KBM-7 (cell line): ENCODE measurements around the gene PCDH17.

ENCODE experiments used
- DNase-seq: peaks from one replicate; pipeline ENCODE4 v3.0.0-alpha.2; 2015
- in situ Hi-C: fragments of 300-500 bp; cut with MboI; formaldehyde crosslinking; loops from 2 replicates; pipeline ENCODE4 v1.14.3; 2020; ENCODE audit warnings: low sequenced_read_pairs, low pct_unique_long_range_greater_than_20kb, mixed read lengths

The PCDH17 gene, protein sequence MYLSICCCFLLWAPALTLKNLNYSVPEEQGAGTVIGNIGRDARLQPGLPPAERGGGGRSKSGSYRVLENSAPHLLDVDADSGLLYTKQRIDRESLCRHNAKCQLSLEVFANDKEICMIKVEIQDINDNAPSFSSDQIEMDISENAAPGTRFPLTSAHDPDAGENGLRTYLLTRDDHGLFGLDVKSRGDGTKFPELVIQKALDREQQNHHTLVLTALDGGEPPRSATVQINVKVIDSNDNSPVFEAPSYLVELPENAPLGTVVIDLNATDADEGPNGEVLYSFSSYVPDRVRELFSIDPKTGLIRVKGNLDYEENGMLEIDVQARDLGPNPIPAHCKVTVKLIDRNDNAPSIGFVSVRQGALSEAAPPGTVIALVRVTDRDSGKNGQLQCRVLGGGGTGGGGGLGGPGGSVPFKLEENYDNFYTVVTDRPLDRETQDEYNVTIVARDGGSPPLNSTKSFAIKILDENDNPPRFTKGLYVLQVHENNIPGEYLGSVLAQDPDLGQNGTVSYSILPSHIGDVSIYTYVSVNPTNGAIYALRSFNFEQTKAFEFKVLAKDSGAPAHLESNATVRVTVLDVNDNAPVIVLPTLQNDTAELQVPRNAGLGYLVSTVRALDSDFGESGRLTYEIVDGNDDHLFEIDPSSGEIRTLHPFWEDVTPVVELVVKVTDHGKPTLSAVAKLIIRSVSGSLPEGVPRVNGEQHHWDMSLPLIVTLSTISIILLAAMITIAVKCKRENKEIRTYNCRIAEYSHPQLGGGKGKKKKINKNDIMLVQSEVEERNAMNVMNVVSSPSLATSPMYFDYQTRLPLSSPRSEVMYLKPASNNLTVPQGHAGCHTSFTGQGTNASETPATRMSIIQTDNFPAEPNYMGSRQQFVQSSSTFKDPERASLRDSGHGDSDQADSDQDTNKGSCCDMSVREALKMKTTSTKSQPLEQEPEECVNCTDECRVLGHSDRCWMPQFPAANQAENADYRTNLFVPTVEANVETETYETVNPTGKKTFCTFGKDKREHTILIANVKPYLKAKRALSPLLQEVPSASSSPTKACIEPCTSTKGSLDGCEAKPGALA (N-terminal part only)

DNA sequence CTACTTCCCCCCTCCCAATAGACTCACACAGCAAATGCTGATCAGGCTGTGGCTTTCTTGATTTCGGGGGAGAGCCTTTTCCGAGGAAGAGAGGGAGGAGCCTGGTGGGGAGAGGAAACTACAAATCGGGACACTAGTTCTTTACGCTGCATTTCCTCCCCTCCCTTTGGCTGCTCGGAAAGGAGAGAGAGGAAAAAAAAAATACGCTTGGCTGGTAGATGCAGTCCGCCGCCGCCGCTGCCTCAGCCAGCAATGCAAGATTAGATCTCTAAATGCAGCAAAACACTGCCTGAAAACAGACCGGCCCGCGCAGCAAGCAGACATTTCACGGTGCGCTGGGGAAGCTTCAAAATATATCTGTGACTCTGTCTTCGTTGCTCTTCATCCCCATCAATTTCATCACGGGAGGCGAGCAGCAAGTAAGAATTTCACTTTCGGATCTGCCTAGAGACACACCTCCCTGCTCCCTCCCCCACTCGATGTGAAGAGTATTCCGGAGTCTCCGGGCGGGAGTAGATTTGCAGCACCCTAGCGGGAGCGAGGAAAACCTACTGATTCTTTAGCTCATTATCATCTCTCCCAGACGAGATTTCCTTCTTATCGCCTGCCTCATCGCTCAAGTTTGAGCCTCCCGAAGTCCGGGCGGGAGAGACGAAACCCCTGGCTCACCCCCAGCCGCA lies at the start of gene PCDH17:
Gene PCDH17, plus strand, starts transcription at position 149 of the 680 bp plus-strand sequence. CDS start 803 bp downstream, outside the sequence.
- in situ Hi-C loops = no loop called here
- DNase-seq = peak; percentile 33

DNA sequence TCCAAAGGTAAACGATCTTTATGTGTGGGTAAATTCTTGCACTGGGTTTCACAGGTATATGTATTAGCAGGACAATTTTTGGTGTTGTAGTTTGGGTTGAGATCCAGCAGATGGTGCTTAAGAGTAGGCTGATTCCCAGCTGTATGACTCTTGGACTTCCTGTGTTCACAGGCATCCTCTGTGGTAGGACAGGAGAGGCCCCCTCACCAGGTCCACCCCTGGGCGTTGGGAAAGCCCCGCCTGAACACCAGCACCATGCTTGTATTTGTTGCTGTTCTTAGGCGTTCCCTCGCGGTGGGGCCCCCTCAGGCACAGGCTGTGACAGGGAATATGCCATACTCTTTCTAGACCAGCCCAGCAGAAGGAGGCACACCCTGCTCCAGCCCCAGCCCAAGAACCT lies 49.5 kb upstream of the PCDH17 start:
- in situ Hi-C loops = no loop called here
- no peak for DNase-seq

DNA sequence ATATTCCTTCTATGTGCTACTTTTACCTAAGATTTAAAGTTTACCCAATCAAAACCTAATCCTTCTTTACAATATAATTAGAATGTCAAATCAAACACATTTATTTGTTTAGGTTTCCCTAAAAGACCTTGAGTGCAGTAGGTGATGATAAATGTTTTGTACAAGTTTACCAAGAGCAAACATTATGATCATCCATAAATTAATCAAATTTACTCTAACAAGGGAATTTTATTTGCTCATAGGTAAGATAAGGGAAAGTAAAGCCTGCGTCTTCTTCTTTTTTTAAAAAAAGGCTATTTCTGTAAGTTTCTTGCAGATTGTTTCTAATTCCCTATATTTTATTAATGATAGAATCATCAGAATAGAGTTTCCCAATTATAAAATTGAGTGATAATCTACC lies 48.0 kb upstream of the PCDH17 start:
- no peak for DNase-seq
- in situ Hi-C loops = no loop called here

DNA sequence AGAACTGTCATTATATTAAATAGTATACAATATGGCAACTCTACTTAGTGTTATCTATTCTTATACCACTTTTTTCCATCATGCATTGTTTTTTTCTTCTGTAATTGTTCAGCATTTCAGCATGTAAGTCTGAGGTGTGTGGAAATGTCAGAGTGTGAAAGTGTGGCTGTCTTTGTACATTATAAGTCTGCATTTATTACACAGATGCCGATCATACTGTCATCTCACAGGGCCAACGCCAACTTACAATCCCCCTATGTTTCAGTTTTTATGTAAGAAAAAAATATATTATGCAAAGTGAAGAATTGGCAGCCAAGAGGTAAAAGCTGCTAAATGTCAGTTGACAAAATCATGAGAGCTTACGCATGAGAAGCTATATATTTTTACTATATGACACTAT lies 42.9 kb upstream of the PCDH17 start:
- in situ Hi-C loops = no loop called here
- no peak for DNase-seq

DNA sequence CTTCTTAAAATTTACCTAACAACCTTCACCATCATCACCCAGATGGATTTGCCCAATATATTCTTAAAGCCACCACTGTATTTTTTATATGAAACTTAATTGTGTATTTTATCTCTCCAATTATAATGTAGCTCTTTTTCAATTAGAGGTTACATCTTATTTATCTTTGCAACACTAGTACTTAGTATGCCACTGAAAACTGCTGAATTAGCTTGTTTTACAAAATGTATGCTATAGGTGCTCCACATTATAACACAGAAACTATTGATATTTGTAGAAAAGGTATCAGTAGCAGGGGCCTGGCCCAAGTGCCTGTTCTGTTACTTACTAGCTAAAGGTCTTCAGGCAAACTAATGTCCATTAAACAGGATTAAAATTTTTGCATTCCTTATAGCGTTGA lies 35.8 kb upstream of the PCDH17 start:
- in situ Hi-C loops = no loop called here
- no peak for DNase-seq

DNA sequence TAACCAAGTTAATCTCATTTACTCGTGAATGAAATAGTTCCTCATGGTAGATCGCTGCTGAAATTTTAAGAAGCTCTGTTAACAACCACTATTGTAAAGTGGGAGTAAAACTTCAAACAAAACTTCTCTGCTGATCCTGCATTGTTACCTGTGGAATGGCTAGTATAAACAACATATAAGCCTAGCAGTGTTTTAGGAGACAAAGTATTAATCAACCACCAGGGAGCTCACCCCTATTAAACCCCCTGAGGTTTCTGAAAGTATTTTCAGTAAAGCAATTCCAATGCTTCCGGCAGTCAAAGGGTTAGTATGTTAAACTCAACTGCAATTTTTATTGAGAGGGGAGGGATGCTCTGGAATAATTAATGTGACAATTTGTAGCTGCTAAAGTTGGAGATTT lies 30.0 kb upstream of the PCDH17 start:
- no peak for DNase-seq
- in situ Hi-C loops = no loop called here

DNA sequence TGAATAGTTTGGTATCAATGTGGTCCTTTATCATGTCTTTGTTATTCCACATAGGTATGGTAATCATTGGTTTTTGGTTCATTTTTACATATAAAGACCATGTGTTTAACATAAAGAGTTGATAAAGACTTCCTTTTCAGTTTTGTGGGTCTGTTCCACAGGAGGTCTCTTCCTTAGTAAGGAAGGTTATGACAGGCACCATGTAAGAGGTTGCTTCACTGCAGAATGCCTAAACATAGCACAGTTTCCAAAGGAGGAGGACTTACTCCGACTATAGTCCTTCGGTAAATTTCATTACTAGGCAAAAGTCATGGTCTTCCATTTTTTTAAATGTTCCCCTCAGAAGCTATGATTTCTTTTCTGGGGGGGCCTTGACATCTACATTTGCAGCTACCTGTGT lies 27.1 kb upstream of the PCDH17 start:
- DNase-seq = no peak
- in situ Hi-C loops = no loop called here

DNA sequence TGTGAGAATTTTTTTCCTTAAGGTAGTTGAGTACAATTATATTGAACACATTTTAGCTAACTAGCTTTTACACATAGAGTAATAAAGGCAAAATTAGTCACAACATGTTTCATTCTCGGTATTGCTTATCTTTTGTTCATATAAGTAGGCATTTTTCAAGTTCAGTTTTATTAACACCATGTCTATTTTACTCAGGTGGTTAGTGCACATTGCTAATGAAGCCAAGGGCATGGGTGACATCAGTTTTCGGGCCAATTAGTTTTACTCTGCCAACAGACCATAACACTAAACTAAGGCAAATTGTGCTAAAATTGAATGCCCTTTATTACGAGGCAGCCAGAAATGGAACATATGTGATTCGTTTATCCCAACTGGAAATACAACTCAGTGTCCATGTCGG lies 19.6 kb upstream of the PCDH17 start:
- in situ Hi-C loops = no loop called here

DNA sequence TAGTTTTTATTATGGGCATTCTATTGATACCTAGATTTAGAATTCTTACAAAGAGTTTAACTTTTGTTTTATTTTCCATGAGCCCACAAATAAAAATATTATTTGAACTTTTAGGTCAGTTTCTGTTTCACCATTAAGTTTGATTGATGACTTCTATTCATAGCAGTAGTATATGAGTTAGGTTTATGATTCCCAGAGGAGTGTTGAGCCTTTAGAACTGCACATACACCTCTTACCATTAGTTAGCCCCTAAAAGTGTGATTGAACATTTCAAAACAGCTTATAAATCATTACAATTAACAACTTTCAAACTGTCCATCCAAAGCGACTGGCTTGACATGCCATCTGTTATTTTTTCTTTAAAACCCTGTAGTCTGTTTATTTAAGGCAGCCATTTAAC lies 19.0 kb upstream of the PCDH17 start:
- in situ Hi-C loops = no loop called here
- no peak for DNase-seq

More for the DNA sequence above, 19.6 kb upstream of the PCDH17 start:
- no peak for DNase-seq

DNA sequence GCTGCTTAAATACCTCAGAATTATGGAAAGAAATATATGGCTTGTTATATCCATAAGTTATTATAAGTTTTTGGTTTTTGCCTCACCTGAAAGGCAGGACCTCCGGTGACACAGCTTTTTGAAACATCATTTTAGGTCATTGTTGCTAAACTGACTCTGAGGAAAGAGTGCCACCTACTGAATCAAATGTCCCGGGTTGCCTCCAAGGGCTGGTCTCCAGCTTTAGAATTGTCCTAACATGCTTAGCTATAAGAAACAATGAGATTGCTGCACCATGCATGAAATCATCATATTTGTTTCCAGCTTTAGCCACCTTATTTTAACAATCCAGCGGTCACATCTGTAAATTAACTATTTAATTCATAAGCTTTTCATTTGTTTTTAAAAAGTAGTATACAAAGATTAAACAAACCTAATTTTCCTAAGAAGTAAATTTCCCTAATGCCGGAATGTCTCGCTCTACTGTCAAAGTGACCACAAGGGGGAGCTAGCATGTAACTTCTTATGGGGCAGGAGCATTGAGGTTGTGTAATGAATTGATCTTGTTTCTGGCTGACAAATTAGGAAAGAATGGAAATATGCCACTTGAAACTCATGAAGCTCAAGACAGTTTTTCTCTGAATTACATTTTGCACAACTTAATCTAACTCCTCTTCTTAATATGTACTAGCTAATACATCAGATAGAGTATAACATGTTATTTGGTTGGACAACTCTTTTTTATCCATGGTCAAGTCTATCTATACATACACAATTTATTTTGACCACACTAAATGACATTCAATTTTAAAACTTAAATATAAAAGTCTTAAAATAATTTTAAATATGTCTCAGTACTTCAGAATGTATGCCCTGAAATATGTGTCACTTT lies 6.7 kb upstream of the PCDH17 start:
- in situ Hi-C loops = no loop called here
- peak; percentile 65 for DNase-seq

DNA sequence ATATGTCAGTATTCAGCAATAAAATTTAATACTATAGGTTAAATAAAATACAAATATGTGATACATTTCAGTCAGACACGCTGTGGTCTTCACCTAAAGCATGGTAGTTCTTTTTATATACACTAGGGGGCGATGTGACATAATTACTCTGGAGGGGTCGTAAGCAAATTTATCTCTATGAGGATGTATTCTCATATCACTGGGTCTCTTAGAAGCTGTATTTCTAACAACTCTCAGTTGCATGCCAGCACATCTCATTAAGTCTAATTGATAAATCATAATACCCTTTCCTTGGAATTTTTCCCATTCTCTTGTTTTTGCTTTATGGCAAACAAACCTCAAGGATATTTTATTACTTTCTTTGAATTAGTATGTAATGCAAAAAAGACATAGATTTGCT lies 3.9 kb upstream of the PCDH17 start:
- in situ Hi-C loops = no loop called here
- DNase-seq = peak; percentile 44

DNA sequence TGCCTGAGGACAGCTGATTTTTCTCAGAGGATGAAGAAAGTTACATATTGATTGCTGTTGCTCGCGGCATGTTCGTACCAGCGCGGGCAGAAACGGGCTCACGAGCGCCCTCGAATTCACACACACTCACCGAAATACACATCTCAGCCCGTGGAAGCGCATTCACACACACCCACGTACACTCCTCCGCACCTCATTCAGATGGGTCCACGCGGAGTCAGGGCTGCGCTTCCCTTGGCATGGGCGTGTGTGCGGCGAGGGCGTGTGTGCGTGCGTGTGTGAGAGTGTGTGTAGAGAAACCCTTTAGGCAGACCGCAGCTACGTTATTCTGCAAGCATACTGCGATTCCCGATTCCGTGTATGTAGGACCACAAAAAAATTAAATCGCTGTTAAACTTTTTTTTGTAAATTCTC lies 2.1 kb upstream of the PCDH17 start:
- in situ Hi-C loops = no loop called here
- DNase-seq = no peak

DNA sequence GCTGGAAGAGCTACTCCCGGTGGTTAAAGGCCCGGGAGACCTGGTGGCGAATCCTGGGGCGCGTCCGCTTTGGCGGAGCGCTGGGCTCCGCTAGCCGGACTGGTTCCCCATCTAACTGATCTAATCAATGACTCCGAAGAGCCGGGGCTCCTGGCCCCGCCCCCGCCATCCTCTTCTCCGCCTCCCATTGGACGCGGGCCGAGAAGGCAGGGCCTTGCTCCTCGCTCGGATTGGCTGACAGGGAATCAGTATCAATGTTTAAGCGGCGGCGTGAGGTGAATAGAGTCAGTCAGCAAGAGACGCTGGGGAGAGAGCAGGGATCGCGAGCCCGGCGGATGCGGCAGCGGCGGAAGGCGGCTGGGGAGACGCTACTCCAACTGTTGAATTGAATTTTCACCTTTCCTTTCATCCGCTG lies 1.7 kb upstream of the PCDH17 start:
- peak; percentile 72 for DNase-seq
- in situ Hi-C loops = no loop called here

DNA sequence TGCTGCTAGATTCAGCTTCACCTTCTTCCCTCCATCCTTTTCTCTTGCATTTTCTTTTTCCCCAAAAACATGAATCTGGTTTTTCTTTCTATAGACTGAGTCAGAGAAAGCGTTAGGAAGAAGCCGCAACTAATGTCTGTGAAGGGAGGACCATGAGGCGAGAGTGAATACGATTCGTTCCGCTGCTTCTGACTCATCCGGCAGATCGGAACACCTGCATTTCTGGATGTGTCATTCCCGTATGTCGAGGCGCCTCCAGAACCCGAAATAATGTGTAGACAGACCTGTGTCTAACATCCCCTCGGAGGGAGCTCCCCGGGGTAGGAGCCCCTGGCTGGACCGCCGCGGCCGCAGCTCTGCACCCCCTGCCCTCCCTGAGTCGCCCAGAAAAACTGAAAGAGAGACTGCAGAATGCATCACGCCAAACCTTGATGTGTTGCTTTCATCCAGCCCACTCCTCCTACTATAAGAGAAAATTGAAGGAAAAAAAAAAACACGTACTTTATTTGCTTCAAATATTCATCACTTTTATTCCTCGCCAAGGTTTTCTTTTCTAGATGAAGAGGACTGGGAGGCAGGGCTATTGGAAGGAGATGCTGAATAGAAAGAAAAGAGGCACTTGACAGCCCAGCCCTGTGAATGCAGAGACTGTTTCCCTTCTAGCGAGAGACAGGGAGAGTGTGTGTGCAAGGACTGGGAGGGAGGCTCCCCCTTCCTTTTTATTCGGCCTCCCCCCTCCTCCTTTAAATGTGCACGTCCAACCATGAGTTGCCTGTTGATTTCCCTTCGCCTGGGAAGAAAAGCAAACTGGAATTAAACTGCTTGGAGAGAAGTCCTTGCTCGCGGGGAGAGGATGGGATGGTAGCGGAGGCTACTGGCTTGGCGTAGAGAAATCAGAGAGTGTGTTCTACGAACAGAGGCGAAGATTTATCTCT lies 616 bp upstream of the PCDH17 start:
- in situ Hi-C loops = no loop called here
- no peak for DNase-seq

DNA sequence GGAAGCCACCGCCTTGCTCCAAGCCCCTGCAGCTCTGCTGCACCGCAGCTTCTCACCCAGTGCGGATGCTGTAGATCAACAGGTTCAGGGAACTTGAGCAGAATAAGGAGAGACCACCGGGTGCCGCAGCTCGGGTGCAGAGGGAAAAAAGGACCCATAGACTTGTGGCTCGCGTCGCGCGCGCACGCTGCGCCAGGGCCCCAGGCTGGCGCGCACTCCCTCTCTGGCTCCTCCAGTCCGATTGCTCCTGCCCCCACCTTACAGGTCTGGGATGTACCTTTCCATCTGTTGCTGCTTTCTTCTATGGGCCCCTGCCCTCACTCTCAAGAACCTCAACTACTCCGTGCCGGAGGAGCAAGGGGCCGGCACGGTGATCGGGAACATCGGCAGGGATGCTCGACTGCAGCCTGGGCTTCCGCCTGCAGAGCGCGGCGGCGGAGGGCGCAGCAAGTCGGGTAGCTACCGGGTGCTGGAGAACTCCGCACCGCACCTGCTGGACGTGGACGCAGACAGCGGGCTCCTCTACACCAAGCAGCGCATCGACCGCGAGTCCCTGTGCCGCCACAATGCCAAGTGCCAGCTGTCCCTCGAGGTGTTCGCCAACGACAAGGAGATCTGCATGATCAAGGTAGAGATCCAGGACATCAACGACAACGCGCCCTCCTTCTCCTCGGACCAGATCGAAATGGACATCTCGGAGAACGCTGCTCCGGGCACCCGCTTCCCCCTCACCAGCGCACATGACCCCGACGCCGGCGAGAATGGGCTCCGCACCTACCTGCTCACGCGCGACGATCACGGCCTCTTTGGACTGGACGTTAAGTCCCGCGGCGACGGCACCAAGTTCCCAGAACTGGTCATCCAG lies 964 bp downstream of the PCDH17 start:
- DNase-seq = no peak
- in situ Hi-C loops = no loop called here

DNA sequence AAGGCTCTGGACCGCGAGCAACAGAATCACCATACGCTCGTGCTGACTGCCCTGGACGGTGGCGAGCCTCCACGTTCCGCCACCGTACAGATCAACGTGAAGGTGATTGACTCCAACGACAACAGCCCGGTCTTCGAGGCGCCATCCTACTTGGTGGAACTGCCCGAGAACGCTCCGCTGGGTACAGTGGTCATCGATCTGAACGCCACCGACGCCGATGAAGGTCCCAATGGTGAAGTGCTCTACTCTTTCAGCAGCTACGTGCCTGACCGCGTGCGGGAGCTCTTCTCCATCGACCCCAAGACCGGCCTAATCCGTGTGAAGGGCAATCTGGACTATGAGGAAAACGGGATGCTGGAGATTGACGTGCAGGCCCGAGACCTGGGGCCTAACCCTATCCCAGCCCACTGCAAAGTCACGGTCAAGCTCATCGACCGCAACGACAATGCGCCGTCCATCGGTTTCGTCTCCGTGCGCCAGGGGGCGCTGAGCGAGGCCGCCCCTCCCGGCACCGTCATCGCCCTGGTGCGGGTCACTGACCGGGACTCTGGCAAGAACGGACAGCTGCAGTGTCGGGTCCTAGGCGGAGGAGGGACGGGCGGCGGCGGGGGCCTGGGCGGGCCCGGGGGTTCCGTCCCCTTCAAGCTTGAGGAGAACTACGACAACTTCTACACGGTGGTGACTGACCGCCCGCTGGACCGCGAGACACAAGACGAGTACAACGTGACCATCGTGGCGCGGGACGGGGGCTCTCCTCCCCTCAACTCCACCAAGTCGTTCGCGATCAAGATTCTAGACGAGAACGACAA lies 1.8 kb downstream of the PCDH17 start:
- no peak for DNase-seq
- in situ Hi-C loops = no loop called here
